HTR-8/SVneo (cell line): ENCODE data around the gene PRPF18.
A peak's percentile ranks its signal among the peaks of the same experiment; 100 is the strongest.

Experiments used
- DNase-seq: peaks from one replicate; pipeline ENCODE4 v3.0.0; 2011; ENCODE audit warnings: low spot score, mixed read lengths; ENCODE audit not compliant: insufficient read length
- FAIRE-seq: peaks from 2 replicates; lab custom pipeline; 2011; peaks lifted over from hg19 to GRCh38; lab: Jason Lieb, UNC

The PRPF18 gene

DNA sequence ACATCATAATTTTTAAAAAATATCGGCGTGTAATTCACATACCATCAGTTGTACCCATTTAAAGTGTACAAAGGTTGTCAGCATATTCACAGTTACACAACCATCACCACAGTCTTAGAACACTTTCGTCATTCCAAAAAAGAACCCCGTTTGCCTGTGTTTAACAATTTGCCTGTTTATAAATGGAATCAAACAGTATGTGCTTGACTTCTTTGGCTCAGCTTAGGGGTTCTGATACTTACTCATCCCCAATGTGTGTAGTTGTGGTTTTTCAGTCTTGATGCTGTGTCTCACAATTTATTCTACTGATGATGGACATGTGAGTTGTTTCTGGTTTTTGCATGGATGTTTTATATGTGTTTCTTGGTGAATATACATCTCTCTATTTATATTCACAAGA lies 50.0 kb downstream of the PRPF18 start:
- no peak for FAIRE-seq
- DNase-seq = no peak

DNA sequence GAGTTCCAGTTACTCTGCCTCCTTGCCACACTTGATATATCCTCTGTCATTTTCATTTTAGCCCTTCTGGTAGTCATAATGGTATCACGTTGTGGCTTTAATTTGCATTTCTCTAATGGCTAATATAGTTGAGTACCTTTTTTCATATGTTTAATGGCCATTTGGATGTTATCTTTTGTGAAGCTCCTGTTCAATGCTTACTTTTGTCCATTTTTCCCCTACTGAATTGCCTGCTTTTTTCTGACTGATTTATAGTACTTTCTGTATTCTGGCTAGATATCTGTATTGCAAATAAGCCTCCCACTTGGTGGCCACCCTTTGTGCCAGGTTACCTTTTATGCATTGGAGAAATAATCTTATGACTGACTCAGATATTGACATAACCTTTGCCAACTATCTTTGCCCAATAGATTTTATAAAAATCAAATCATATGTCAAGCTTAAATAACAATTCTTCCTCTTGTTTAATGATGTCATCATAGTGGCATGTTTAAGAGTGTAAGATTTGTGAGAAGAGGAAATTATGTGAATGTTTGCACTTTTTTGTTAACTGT lies 50.6 kb downstream of the PRPF18 start:
- no peak for DNase-seq
- no peak for FAIRE-seq

DNA sequence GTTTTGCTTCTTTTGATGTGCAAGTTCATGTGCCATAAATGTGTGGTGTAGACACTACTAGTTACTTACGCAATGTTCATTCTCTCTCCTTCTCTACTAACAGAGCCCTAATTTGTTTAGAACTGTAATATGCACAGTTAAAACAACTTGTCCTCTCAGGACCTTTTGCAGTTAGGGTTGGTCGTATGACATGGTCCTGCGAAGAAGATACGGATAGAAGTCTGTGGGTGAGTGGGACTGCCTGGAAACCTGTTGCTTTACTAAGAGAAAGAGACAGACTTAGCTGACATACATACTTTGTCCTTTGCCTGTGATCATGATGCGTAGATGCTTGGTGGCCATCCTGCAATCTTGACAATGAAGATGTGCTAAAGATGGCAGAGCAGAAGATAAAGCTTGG lies 51.1 kb downstream of the PRPF18 start:
- DNase-seq (no peak), FAIRE-seq (no peak)

DNA sequence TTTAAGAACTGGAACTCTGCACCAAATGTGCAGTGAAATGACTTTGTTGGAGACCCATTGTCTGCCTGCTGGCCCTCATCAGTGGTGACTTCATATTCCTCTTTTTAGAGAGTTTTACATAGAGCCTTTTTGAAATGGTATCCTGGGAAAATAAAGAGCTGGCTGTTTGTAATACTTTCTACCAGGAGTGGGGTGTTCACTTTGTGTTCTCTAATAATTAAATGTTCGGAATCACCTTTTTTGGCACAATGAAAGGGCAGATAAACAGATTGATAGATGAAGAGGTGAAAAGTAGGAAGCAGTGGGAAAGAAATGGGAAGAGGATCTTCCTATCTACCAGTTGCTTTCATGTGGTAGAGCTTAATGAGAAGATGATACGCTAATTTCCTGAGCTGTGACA lies 55.5 kb downstream of the PRPF18 start:
- FAIRE-seq (no peak), DNase-seq (no peak)

- DNase-seq = no peak
- no peak for FAIRE-seq
Observed at GRCh38 chr10:13643016-13643415, 56.3 kb downstream of the PRPF18 start.

- no peak for DNase-seq
- FAIRE-seq = no peak
Observed at GRCh38 chr10:13644866-13645265, 58.1 kb downstream of the PRPF18 start.

GRCh38 chr10:13648425-13648824 lies 61.7 kb downstream of the PRPF18 start:
- DNase-seq (no peak), FAIRE-seq (no peak)

GRCh38 chr10:13649844-13650520 lies 63.2 kb downstream of the PRPF18 start:
- DNase-seq (no peak), FAIRE-seq (no peak)

DNA sequence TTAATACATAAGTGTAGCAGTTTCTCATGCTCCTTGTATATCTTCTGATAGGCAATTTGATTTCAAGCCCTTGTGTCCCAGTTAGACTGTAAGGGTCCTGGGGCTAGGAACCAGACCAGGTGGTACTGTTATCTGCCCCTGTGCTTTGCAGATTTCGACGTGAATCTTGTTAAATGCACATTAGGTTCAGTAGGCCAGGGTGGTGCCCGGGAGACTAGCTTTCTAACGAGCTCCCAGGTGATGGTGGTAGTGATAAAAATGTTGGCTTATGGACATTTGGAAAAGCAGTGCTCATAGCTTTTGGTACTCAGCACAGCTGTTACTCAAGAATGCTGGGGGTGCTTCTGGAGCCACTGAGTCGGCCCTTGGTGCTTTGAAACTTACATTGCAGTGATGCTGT lies 64.2 kb downstream of the PRPF18 start:
- DNase-seq = no peak
- FAIRE-seq = no peak

DNA sequence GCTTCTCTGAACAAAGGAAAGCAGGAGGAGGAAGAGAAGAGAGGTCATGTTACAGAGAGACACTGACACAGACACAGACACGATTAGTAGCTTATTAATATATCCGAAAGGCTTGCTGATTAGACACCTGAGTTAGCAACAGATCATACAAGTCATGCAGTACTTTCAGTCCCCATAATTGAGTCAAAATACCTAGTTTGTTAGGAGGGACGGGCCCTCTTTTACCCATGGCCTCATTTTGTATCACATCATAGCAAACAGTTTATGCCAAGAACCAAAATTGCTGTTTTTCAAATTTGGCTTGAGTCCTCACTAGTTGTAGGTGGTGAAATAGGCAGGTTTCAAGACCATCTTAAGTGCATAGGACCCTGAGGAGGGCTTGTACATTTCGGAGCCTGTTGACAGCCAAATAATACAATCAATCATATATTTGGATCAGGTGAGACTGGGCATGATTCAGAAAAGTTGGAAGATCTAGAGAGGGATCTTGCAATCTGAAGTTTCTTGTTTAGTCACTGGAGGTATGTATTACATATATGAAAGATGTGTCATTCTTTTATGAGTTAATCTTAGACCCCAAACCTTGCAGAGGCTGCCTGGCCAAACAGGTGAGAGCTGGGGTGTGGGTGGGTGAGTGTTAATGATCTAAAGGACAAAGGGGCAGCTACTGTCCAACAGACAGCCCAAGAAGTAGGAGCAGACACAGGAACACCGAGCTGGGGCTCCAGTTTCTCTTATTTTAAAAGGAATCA lies 65.4 kb downstream of the PRPF18 start:
- no peak for FAIRE-seq
- no peak for DNase-seq

- FAIRE-seq (no peak), DNase-seq (no peak)
Observed at GRCh38 chr10:13652860-13653259, 66.1 kb downstream of the PRPF18 start.

GRCh38 chr10:13654118-13654830 lies 67.5 kb downstream of the PRPF18 start:
- FAIRE-seq = no peak
- no peak for DNase-seq

- no peak for DNase-seq
- no peak for FAIRE-seq
Observed at GRCh38 chr10:13654846-13655245, 68.1 kb downstream of the PRPF18 start.

- no peak for DNase-seq
- no peak for FAIRE-seq
Observed at GRCh38 chr10:13656337-13657100, 69.8 kb downstream of the PRPF18 start.

- no peak for FAIRE-seq
- no peak for DNase-seq
Observed at GRCh38 chr10:13657101-13657680, 70.4 kb downstream of the PRPF18 start.

DNA sequence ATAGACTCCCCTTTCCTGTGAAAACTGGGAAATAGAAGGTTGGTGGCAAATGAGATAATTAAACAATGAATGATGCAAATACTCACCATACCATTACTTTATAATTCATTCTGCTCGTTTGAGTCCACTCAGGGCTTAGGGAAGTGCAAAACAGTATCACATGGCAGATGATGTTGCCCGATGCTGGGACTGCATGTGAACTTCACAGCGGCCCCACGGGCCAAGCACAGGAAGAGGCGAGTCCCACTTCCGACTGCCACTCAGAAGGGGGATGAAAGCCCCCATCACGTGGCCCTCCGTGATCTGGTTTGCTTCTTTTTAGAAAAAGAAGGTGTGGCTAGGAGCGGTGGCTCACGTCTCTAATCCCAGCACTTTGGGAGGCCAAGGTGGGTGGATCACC lies 71.5 kb downstream of the PRPF18 start:
- FAIRE-seq (no peak), DNase-seq (no peak)

DNA sequence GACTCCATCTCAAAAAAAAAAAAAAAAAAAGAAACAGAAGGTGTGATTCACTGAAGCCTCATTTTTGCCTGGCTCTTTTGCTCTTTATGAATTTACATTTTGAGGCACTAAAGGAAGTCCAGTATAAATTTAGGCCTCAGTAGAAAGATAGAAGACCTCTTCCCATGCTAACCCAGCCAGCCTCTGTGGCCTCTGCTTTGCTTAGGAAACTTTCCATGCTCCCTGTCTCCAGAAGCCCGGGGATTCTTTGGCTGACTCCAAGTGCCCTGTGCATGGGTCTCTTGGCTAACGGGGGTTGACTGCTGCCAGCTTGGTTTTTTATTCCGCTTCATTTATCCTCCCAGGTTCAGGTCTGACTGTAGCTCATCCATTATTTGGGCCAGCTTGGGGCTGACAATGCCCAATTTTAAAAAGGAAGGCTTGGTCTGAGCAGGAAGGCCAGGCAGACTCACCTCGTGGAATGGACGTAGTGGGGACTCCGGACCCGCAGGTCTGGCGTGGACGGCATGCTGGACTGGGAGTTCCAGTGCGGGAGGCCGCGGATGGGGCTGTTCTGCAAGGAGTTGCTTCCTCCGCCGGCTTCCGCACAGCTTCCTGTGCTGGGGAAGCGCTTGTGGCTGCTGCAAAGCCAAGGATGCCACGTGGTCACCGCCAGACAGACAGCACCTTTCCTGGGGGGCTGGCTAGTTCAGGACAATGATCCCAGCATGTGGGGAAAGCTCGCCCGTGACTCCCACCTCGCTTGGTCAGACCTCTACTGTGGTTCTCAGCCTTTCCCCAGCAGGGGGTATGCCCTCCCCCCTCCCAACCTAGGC lies 72.3 kb downstream of the PRPF18 start:
- FAIRE-seq = no peak
- DNase-seq = no peak

DNA sequence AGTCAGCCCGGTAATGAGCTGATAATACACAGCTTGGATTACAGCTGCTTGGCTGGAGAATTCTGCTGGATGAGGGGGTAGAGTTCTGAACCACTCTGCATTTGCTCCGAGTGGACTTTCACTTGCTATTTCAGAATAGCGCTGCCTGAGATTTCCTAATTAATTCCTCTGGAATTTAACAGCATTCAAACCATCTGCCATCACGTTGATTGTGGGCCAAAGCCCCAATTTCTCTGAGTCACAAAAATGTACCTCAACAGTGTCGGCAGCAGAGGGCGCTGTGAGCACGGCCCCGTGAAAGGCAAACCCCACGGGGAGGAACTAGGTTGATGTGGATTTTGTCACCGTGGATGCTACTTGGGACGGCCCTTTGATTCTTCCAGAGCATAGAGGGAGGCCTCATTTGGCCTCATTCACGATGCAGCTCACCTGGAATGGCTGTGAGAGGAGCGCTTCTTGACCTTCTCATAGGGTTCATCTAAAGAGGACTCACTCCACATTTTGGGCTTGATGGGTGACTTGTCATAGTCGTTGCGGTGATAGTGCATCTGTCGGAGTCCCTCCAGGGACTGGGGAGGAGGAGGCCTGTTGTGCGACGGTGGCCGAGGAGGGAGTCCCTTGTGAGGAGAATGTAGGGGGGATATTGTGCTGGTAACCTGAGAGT lies 73.3 kb downstream of the PRPF18 start:
- FAIRE-seq (no peak), DNase-seq (peak; percentile 59)

GRCh38 chr10:13660551-13660920 lies 73.8 kb downstream of the PRPF18 start:
- DNase-seq (no peak), FAIRE-seq (no peak)
